ENCODE results near the gene STMN3. TPM values are rescaled to one million over a fixed set of nuclear protein-coding genes. Genes with fewer than 3 reads are reported as not detected.
"Not testable (repeated sequence)": the region's sequence is repeated elsewhere in the genome, so short reads cannot be mapped to it uniquely, and the experiment has no call there.

Gene STMN3
- total RNA-seq, 1 donor from 2014 or later, result 7.9 TPM

- DNase-seq (ENCODE audit: extremely low read depth, low read depth, low spot score), result no peak
Measured at GRCh38 chr20:63640086-63640485, 13.1 kb downstream of the STMN3 start.

GRCh38 chr20:63639093-63639975 is 13.9 kb downstream of the STMN3 start:
- DNase-seq (ENCODE audit: extremely low read depth, low read depth, low spot score), result no peak

GRCh38 chr20:63636752-63637628 is 16.2 kb downstream of the STMN3 start:
- DNase-seq (ENCODE audit: extremely low read depth, low read depth, low spot score), result no peak

- DNase-seq (ENCODE audit: extremely low read depth, low read depth, low spot score), result no peak
Measured at GRCh38 chr20:63635431-63636141, 17.6 kb downstream of the STMN3 start.

- DNase-seq (ENCODE audit: extremely low read depth, low read depth, low spot score), result no peak
Measured at GRCh38 chr20:63633732-63634131, 19.5 kb downstream of the STMN3 start.

GRCh38 chr20:63631426-63631825 is 21.8 kb downstream of the STMN3 start:
- not testable (repeated sequence) for DNase-seq (ENCODE audit: extremely low read depth, low read depth, low spot score)

- DNase-seq (ENCODE audit: extremely low read depth, low read depth, low spot score), result not testable (repeated sequence)
Measured at GRCh38 chr20:63630956-63631355, 22.3 kb downstream of the STMN3 start.

- no peak for DNase-seq (ENCODE audit: extremely low read depth, low read depth, low spot score)
Measured at GRCh38 chr20:63628246-63628975, 24.8 kb downstream of the STMN3 start.

- no peak for DNase-seq (ENCODE audit: extremely low read depth, low read depth, low spot score)
Measured at GRCh38 chr20:63627751-63628245, 25.4 kb downstream of the STMN3 start.

- no peak for DNase-seq (ENCODE audit: extremely low read depth, low read depth, low spot score)
Measured at GRCh38 chr20:63627129-63627750, 26.0 kb downstream of the STMN3 start.

GRCh38 chr20:63626424-63627128 is 26.6 kb downstream of the STMN3 start, which contains the start of gene GMEB2:
Gene GMEB2, minus strand, starts transcription at chr20:63627101. Its CDS starts 7,704 bp downstream, at chr20:63619397.
- no peak for DNase-seq (ENCODE audit: extremely low read depth, low read depth, low spot score)

- no peak for DNase-seq (ENCODE audit: extremely low read depth, low read depth, low spot score)
Measured at GRCh38 chr20:63625771-63626423, 27.3 kb downstream of the STMN3 start.

- no peak for DNase-seq (ENCODE audit: extremely low read depth, low read depth, low spot score)
Measured at GRCh38 chr20:63624486-63624885, 28.7 kb downstream of the STMN3 start.

- no peak for DNase-seq (ENCODE audit: extremely low read depth, low read depth, low spot score)
Measured at GRCh38 chr20:63622732-63623131, 30.5 kb downstream of the STMN3 start.

GRCh38 chr20:63622096-63622495 is 31.1 kb downstream of the STMN3 start:
- DNase-seq (ENCODE audit: extremely low read depth, low read depth, low spot score), result no peak

GRCh38 chr20:63620991-63621390 is 32.2 kb downstream of the STMN3 start:
- DNase-seq (ENCODE audit: extremely low read depth, low read depth, low spot score), result no peak

GRCh38 chr20:63619505-63619904 is 33.7 kb downstream of the STMN3 start:
- DNase-seq (ENCODE audit: extremely low read depth, low read depth, low spot score), result no peak

- DNase-seq (ENCODE audit: extremely low read depth, low read depth, low spot score), result no peak
Measured at GRCh38 chr20:63619086-63619485, 34.1 kb downstream of the STMN3 start.

All from glomerular endothelial cell (primary cell).